AG09309 (cell line): ENCODE measurements around the gene SYT9.

Source experiments
- DNase-seq: peaks from one replicate; pipeline ENCODE4 v3.0.0-alpha.2; 2010; ENCODE audit warnings: low read depth
- H3K4me3 ChIP-seq: 2 replicates; pipeline ENCODE4 v1.5.1; 2011; ENCODE audit warnings: mild to moderate bottlenecking, low read depth, low read length, moderate library complexity; ENCODE audit not compliant: control insufficient read depth
- TF ChIP-seq, protein P1 (sequence below): IDR thresholded peaks from 2 replicates; pipeline ENCODE4 v1.5.1; 2011; ENCODE audit warnings: mild to moderate bottlenecking, low read depth, low read length, inconsistent platforms; ENCODE audit not compliant: insufficient read depth, control insufficient read depth; ENCODE audit errors: missing control alignments

The SYT9 gene

DNA sequence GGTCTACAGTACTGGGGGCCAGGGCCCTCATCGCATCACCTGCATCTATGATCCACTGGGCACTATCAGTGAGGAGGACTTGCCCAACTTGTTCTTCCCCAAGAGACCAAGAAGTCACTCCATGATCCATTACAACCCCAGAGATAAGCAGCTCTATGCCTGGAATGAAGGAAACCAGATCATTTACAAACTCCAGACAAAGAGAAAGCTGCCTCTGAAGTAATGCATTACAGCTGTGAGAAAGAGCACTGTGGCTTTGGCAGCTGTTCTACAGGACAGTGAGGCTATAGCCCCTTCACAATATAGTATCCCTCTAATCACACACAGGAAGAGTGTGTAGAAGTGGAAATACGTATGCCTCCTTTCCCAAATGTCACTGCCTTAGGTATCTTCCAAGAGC is 258.3 kb downstream of the SYT9 start:
- DNase-seq = no peak
- H3K4me3 ChIP-seq = no peak overlapping the region
- TF ChIP-seq, protein P1, sequence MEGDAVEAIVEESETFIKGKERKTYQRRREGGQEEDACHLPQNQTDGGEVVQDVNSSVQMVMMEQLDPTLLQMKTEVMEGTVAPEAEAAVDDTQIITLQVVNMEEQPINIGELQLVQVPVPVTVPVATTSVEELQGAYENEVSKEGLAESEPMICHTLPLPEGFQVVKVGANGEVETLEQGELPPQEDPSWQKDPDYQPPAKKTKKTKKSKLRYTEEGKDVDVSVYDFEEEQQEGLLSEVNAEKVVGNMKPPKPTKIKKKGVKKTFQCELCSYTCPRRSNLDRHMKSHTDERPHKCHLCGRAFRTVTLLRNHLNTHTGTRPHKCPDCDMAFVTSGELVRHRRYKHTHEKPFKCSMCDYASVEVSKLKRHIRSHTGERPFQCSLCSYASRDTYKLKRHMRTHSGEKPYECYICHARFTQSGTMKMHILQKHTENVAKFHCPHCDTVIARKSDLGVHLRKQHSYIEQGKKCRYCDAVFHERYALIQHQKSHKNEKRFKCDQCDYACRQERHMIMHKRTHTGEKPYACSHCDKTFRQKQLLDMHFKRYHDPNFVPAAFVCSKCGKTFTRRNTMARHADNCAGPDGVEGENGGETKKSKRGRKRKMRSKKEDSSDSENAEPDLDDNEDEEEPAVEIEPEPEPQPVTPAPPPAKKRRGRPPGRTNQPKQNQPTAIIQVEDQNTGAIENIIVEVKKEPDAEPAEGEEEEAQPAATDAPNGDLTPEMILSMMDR = no peak

- no peak overlapping the region for H3K4me3 ChIP-seq
- DNase-seq = no peak
- TF ChIP-seq, protein P1 = no peak
Measured at GRCh38 chr11:7511401-7511800, 259.7 kb downstream of the SYT9 start.

DNA sequence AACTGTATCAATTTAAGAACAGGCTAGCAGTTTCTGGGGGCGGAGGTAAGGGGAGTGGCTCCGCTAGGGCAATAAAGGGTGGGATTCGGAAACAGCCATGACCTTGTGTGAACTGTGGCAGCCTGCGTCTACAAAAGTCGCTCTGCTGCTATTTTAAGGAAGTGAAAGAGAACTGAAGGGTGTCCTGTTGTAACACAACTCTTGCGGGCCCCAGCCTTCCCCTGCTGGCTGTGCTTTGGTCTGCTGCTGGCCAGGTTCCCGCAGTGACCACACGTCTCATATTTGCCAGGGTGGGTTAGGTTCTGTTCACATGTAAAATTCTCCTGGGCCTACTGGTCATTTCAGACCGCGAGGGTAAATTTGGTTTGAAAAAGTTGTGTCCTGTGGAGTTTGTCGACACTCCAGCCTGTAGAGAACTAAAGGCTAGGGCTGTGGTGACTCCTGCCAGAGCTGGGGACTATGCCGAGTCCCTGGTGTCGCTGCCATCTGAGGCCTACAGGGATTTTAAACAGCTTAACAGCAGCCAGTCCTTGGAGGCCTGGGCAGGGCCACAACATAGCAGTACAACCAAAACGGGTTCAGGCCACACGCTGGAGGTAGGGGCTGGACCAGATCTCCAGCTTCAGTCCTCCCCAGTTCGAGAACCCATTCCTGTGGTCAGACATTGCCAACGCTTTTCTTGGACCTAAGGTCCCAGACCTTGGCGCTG is 261.0 kb downstream of the SYT9 start:
- DNase-seq = peak; percentile 33
- TF ChIP-seq, protein P1 = peak; percentile 24
- peak overlapping the region; percentile 70 for H3K4me3 ChIP-seq

GRCh38 chr11:7513234-7514098 is 261.8 kb downstream of the SYT9 start, which contains the start of gene PPFIBP2:
PPFIBP2 (plus strand) TSS chr11:7513999; CDS start chr11:7549476, 35,477 bp downstream.
- H3K4me3 ChIP-seq = peak within 1 kb of the TSS; percentile 70
- DNase-seq = no peak
- TF ChIP-seq, protein P1 = peak; percentile 79

DNA sequence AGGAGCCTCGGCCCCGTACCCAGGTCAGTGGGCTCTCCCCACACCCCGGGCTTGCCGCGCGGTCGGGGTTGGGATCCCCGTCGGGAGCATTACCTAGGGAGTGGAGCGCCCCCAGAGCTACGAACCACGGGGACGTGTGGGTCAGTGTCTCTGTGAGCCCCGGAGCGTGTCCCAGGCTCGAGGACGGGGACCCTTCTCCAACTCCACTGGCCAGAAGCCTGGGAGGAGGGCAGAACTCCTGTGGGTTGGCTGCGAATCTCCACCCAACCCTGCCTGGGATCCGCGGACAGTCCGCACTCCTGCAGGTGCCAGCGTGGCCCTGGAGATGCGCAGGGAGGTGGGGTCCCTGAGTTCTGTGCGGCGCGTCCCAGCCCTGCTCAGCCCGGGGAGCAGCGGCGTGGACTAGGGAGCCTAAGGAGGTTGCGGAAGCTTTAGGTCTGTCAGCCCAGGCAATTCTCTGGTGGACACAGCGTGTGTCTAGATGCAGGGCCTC is 262.4 kb downstream of the SYT9 start:
- TF ChIP-seq, protein P1 = peak; percentile 7

GRCh38 chr11:7515447-7515886 is 263.8 kb downstream of the SYT9 start:
- TF ChIP-seq, protein P1 = no peak
- DNase-seq = no peak
- no peak overlapping the region for H3K4me3 ChIP-seq

More for the DNA sequence above, 262.4 kb downstream of the SYT9 start:
- H3K4me3 ChIP-seq = peak overlapping the region; percentile 70
- DNase-seq = no peak
